AG09309 (cell line): ENCODE measurements around the gene CCDC7.
"Not testable (repeated sequence)": the region's sequence is repeated elsewhere in the genome, so short reads cannot be mapped to it uniquely, and the experiment has no call there.

Experiments used
- DNase-seq: peaks from one replicate; pipeline ENCODE4 v3.0.0-alpha.2; 2010; ENCODE audit warnings: low read depth
- H3K4me3 ChIP-seq: 2 replicates; pipeline ENCODE4 v1.5.1; 2011; ENCODE audit warnings: mild to moderate bottlenecking, low read depth, low read length, moderate library complexity; ENCODE audit not compliant: control insufficient read depth
- TF ChIP-seq, protein P1 (sequence below): IDR thresholded peaks from 2 replicates; pipeline ENCODE4 v1.5.1; 2011; ENCODE audit warnings: mild to moderate bottlenecking, low read depth, low read length, inconsistent platforms; ENCODE audit not compliant: insufficient read depth, control insufficient read depth; ENCODE audit errors: missing control alignments

Gene CCDC7

DNA sequence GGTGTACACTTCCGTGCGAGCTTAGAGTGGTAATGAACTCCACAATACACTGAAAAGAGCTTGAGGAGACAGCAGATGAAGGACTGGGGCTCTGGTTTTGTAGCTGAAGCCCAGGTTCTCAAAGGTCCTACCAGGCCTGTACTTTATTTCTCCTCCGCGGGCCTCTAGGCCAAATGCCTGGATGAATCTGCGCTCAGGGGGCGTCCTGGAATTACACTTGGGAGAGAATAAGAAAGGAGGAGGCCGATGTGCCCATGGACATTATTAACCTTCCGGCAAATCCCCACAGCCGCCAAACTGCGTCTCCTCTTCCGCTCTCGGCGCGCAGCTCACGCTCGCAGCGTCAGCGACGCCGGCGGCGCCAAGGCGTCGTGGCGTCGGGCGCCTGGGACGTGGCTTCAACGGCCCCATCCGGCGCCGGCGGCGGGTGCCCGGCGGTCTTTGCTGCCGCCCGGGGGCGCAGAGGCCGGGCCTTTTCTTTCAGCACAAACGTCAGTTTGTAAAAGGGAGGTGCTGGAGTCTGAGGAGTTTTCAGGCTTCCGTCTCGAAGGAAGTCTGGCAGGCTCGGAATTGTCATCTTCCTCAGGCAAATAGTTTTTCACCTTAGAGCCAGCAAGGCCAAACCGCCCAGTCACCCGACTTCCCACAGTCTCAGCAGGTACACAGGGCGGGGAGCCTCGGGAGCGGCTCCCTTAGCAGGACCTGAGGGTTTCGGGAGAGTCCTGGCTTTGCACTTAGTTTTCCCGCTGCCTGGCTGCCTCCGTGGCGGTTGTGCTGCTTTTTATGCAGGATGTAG is at the start of gene CCDC7:
TSS of gene CCDC7 (plus strand) at position 401 of the 796 bp plus-strand sequence. CDS start 5,503 bp downstream, outside the sequence.
- DNase-seq = peak; percentile 52
- TF ChIP-seq, protein P1, sequence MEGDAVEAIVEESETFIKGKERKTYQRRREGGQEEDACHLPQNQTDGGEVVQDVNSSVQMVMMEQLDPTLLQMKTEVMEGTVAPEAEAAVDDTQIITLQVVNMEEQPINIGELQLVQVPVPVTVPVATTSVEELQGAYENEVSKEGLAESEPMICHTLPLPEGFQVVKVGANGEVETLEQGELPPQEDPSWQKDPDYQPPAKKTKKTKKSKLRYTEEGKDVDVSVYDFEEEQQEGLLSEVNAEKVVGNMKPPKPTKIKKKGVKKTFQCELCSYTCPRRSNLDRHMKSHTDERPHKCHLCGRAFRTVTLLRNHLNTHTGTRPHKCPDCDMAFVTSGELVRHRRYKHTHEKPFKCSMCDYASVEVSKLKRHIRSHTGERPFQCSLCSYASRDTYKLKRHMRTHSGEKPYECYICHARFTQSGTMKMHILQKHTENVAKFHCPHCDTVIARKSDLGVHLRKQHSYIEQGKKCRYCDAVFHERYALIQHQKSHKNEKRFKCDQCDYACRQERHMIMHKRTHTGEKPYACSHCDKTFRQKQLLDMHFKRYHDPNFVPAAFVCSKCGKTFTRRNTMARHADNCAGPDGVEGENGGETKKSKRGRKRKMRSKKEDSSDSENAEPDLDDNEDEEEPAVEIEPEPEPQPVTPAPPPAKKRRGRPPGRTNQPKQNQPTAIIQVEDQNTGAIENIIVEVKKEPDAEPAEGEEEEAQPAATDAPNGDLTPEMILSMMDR = peak; percentile 38
- peak within 1 kb of the TSS; percentile 78 for H3K4me3 ChIP-seq

DNA sequence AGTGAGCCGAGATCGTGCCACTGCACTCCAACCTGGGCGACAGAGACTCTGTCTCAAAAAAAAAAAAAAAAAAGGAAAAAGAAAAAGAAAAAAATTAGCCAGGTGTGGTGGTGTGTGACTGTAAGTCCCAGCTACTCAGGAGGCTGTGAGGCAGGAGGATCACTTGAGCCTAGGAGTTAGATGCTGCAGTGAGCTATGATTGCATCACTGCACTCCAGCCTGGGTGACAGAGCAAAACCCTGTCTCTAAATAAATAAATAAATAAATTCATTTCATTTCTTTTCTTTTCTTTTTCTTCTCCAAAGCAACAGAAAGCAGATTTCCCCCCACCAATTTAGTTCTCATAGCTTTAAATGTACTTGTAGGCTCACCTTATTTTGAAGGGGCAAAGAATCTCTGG is 48.8 kb upstream of the CCDC7 start:
- not testable (repeated sequence) for H3K4me3 ChIP-seq, DNase-seq

DNA sequence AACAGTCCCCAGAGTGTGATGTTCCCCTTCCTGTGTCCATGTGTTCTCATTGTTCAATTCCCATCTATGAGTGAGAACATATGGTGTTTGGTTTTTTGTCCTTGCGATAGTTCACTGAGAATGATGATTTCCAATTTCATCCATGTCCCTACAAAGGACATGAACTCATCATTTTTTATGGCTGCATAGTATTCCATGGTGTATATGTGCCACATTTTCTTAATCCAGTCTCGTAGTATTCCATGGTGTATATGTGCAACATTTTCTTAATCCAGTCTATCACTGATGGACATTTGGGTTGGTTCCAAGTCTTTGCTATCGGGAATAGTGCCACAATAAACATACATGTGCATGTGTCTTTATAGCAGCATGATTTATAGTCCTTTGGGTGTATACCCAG is 46.2 kb upstream of the CCDC7 start:
- not testable (repeated sequence) for DNase-seq

DNA sequence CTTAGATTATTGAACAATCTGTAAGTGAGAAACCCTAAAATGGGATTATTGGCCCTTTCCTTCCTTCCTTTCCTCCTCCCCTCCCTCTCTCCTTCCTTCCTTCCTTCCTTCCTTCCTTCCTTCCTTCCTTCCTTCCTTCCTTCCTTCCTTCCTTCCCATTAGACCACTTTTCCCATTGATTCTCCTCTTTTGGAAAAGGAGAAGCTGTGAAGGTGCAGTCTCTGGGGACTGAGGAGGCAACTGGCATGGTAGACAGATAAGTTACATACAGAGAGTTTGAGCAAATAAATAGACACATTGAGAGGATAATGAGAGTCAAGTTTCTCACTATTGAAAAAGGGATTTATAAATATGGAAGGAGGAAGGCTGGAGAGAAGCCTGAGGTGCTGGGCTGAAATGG is 45.0 kb upstream of the CCDC7 start:
- H3K4me3 ChIP-seq = no peak overlapping the region
- TF ChIP-seq, protein P1 = no peak
- DNase-seq = no peak

More for the DNA sequence above, 46.2 kb upstream of the CCDC7 start:
- H3K4me3 ChIP-seq = not testable (repeated sequence)

DNA sequence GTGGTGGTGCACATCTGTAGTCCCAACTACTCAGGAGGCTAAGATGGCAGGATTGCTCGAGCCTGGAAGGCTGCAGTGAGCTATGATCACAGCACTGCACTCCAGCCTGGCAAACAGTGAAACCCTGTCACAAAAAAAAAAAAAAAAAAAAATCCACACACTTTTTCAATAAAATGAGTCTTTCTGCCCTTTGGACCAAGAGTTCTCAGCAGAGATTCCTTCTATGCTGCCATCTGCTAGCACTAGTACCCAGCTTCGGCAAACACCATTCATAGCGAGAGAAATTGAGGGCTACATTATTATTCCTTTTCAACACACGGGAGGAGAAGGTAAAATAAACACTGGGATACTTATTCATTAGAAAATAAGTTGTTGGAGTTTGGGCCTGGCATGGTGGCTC is 43.4 kb upstream of the CCDC7 start:
- H3K4me3 ChIP-seq = no peak overlapping the region
- DNase-seq = no peak
- TF ChIP-seq, protein P1 = no peak

DNA sequence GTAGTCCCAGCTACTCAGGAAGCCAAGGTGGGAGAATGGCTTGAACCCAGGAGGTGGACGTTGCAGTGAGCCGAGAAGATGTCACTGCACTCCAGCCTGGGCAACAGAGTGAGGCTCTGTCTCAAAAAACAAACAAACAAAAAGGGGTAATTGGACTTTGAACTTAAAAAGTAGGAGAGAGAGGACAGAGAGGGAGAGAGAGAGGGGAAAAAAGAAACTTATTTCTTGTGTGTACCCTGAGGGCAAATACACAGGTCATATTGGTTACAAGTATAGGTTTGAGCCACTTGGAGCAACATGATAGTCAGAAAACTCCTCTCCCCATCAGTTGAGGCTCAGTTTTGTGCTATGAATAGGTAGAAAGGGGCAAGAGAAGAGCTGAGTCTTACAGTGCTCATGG is 42.8 kb upstream of the CCDC7 start:
- TF ChIP-seq, protein P1 = no peak
- DNase-seq = no peak
- H3K4me3 ChIP-seq = no peak overlapping the region

DNA sequence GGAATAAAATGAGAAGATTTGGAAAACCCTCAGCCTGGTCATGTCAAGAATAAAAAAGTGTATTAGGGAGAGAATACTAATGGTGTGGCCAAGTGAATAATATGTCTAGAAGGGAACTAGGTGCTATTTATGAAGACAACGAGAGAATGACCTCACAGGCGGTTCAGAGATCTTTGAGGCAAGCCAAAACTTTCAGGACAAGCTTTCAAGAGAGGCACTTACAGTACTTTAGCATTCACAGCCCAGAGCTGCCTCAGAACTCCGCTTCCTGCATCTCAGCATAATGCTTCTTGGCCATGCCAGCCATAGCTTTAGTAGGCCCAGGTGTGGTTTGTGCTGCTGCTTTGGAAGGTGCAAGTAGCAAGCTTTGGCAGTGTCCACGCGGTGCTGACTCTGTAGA is 37.2 kb upstream of the CCDC7 start:
- TF ChIP-seq, protein P1 = no peak
- no peak overlapping the region for H3K4me3 ChIP-seq
- DNase-seq = no peak

DNA sequence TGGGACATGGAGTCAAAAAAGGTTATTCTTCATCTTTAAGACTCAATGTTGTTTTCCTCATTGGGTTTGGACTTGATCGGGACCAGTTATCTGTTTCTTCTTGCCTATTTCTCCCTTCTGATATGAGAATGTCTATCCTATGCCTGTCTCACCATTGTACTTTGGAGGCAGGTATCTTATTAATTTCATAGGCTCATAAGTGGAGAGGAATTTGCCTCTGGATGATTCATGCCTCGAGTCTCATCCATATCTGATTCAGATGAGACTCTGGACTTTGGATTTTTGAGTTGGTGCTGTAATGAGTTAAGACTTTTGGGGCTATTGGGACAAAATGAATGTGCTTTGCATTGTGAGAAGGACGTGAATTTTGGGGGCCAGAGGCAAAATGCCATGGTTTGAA is 36.2 kb upstream of the CCDC7 start:
- TF ChIP-seq, protein P1 = no peak
- no peak for DNase-seq
- H3K4me3 ChIP-seq = no peak overlapping the region
